Breast epithelium (tissue), 4 donors: ENCODE data around the gene FGF5. TPM values are rescaled to one million over a fixed set of nuclear protein-coding genes. Genes with fewer than 3 reads are reported as not detected.

Source experiments
- DNase-seq, 2 donors: peaks; one replicate each; pipeline ENCODE4 v3.0.0-alpha.2; 2019; ENCODE audit warnings: low spot score in 2 of 2
- H3K27ac ChIP-seq, 2 donors: fragments of 200-600 bp; sonication (generic) in 1 of 2; one replicate each; pipeline ENCODE4 v1.5.1; 2016 to 2019; ENCODE audit warnings: mild to moderate bottlenecking in 1 of 2
- H3K27me3 ChIP-seq, 2 donors: fragments of 200-600 bp; sonication (generic) in 1 of 2; one replicate each; pipeline versions ENCODE4 v1.5.1 to v1.6.0; 2017 to 2019; ENCODE audit warnings: control low read depth in 1 of 2, mild to moderate bottlenecking in 1 of 2
- H3K36me3 ChIP-seq: fragments of 200-600 bp; one replicate; pipeline ENCODE4 v1.5.1; 2019
- H3K4me1 ChIP-seq, 2 donors: fragments of 200-600 bp; sonication (generic); one replicate each; pipeline ENCODE4 v1.5.1; 2016 to 2019; ENCODE audit warnings: control low read depth in 1 of 2
- H3K4me3 ChIP-seq, 3 donors: fragments of 200-600 bp; sonication (generic); 1 replicate in 2 of 3; 2 replicates in 1 of 3; pipeline ENCODE4 v1.5.1; 2016 to 2019; ENCODE audit warnings: mild to moderate bottlenecking in 3 of 3, moderate library complexity in 2 of 3
- H3K9me3 ChIP-seq, 2 donors: fragments of 200-600 bp; sonication (generic) in 1 of 2; one replicate each; pipeline ENCODE4 v1.5.1; 2016 to 2019; ENCODE audit warnings: control low read depth in 1 of 2
- CTCF ChIP-seq, 3 donors: fragments of 450-650 bp; IDR thresholded peaks; one replicate each; pipeline ENCODE4 v1.5.1; 2016 to 2017; ENCODE audit warnings: antibody characterized with exemption in 3 of 3, mild to moderate bottlenecking in 3 of 3, moderate library complexity in 3 of 3
- POLR2A ChIP-seq: fragments of 450-650 bp; IDR thresholded peaks from one replicate; pipeline ENCODE4 v1.6.1; 2016; ENCODE audit warnings: antibody characterized with exemption, mild to moderate bottlenecking, moderate library complexity
- POLR2AphosphoS5 ChIP-seq, 3 donors: sonication (generic); formaldehyde crosslinking; IDR thresholded peaks; one replicate each; pipeline ENCODE4 v1.6.1; 2017; ENCODE audit warnings: antibody characterized with exemption in 3 of 3
- intact Hi-C: fragments of 100-400 bp; cut with DNase I; formaldehyde crosslinking; loops from one replicate; pipeline ENCODE4 v1.15.1; 2023; ENCODE audit warnings: low total_unique reads
- total RNA-seq, 3 donors: library from RNA; depleted of rRNA; stranded (reverse); fragments of >200 nt; gene quantifications; one replicate each; pipeline ENCODE4 v1.1.0, GENCODE V29; 2016

The FGF5 gene
- total RNA-seq, 3 donors from 2014 or later, result not detected

- H3K9me3 ChIP-seq, result no peaks in the 10 kb centered on the region
- DNase-seq, result no peak
- no peak for TF ChIP-seq CTCF (IDR thresholded peaks at IDR 0.05)
- no peak for TF ChIP-seq POLR2AphosphoS5 (IDR thresholded peaks at IDR 0.05)
- no peak for TF ChIP-seq POLR2A
- intact Hi-C loops, result no loop called here
- peaks cover 0 to 24% of the 10 kb centered on the region in 2 donors for H3K27me3 ChIP-seq
- no peaks in the 10 kb centered on the region for H3K4me1 ChIP-seq
- H3K27ac ChIP-seq, result no peak overlapping the region
- H3K4me3 ChIP-seq, result no peak overlapping the region
- no peaks in the 10 kb centered on the region for H3K36me3 ChIP-seq
Measured at GRCh38 chr4:80259012-80259411, 7.5 kb upstream of the FGF5 start.

GRCh38 chr4:80259817-80260216 is 6.6 kb upstream of the FGF5 start:
- Histone ChIP-seq H3K9me3 (no peaks in the 10 kb centered on the region), H3K4me1 (no peaks in the 10 kb centered on the region), H3K27ac (no peak overlapping the region), H3K36me3 (no peaks in the 10 kb centered on the region), H3K4me3 (no peak overlapping the region), H3K27me3 (peaks cover 0 to 32% of the 10 kb centered on the region in 2 donors)
- intact Hi-C loops, result no loop called here
- no peak for DNase-seq
- TF ChIP-seq POLR2A (no peak), CTCF (IDR thresholded peaks at IDR 0.05) (no peak), POLR2AphosphoS5 (IDR thresholded peaks at IDR 0.05) (no peak)

GRCh38 chr4:80261989-80262600 is 4.4 kb upstream of the FGF5 start:
- TF ChIP-seq POLR2AphosphoS5 (IDR thresholded peaks at IDR 0.05), result no peak
- no peak for TF ChIP-seq POLR2A
- TF ChIP-seq CTCF (IDR thresholded peaks at IDR 0.05), result no peak
- peaks cover 0 to 52% of the 10 kb centered on the region in 2 donors for H3K27me3 ChIP-seq
- intact Hi-C loops, result no loop called here

GRCh38 chr4:80263541-80264351 is 2.7 kb upstream of the FGF5 start:
- DNase-seq, result no peak
- H3K4me1 ChIP-seq, result no peaks in the 10 kb centered on the region
- no peak overlapping the region for H3K27ac ChIP-seq
- TF ChIP-seq POLR2A (no peak), POLR2AphosphoS5 (IDR thresholded peaks at IDR 0.05) (no peak), CTCF (IDR thresholded peaks at IDR 0.05) (no peak)
- no peaks in the 10 kb centered on the region for H3K36me3 ChIP-seq
- no peaks in the 10 kb centered on the region for H3K9me3 ChIP-seq
- intact Hi-C loops, result no loop called here
- H3K27me3 ChIP-seq, result peaks cover 0 to 63% of the 10 kb centered on the region in 2 donors
- no peak overlapping the region for H3K4me3 ChIP-seq

More at GRCh38 chr4:80261989-80262600, 4.4 kb upstream of the FGF5 start:
- no peak overlapping the region for H3K27ac ChIP-seq
- H3K36me3 ChIP-seq, result no peaks in the 10 kb centered on the region
- H3K9me3 ChIP-seq, result no peaks in the 10 kb centered on the region
- no peaks in the 10 kb centered on the region for H3K4me1 ChIP-seq
- DNase-seq, result no peak
- H3K4me3 ChIP-seq, result no peak overlapping the region

- no peak for DNase-seq
- H3K36me3 ChIP-seq, result no peaks in the 10 kb centered on the region
- peaks cover 0 to 68% of the 10 kb centered on the region in 2 donors for H3K27me3 ChIP-seq
- intact Hi-C loops, result no loop called here
- no peak for TF ChIP-seq POLR2AphosphoS5 (IDR thresholded peaks at IDR 0.05)
- TF ChIP-seq CTCF (IDR thresholded peaks at IDR 0.05), result no peak
- no peak for TF ChIP-seq POLR2A
- H3K27ac ChIP-seq, result no peak overlapping the region
- H3K4me3 ChIP-seq, result no peak overlapping the region
- H3K9me3 ChIP-seq, result no peaks in the 10 kb centered on the region
- no peaks in the 10 kb centered on the region for H3K4me1 ChIP-seq
Measured at GRCh38 chr4:80264352-80264647, 2.2 kb upstream of the FGF5 start.
